Neural cell (in vitro differentiated cells): ENCODE results near the gene FBXO11. TPM values are rescaled to one million over a fixed set of nuclear protein-coding genes. Genes with fewer than 3 reads are reported as not detected.

Experiments
- H2AFZ ChIP-seq: fragments of 200-600, 300-800 bp; sonication (generic), shearing (Covaris generic); 2 replicates; pipeline ENCODE4 v1.6.0; 2014; ENCODE audit warnings: low read depth, mild to moderate bottlenecking, antibody characterized with exemption, low read length, moderate library complexity
- H3F3A ChIP-seq: fragments of 200-600 bp; shearing (Covaris generic); 2 replicates; pipeline ENCODE4 v1.6.1; 2016; ENCODE audit warnings: mild to moderate bottlenecking, moderate library complexity, mixed read lengths, antibody characterized with exemption, low read length; ENCODE audit not compliant: insufficient read depth, poor library complexity, severe bottlenecking
- H3K27ac ChIP-seq: fragments of 200-600, 300-800 bp; sonication (generic), shearing (Covaris generic); 2 replicates; pipeline ENCODE4 v1.5.1; 2014; ENCODE audit warnings: mild to moderate bottlenecking, low read length, moderate library complexity
- H3K27me3 ChIP-seq: fragments of 300-800, 200-600 bp; sonication (generic), shearing (Covaris generic); 2 replicates; pipeline ENCODE4 v1.6.0; 2014; ENCODE audit warnings: mild to moderate bottlenecking, low read depth, low read length, moderate library complexity; ENCODE audit not compliant: insufficient read depth
- H3K36me3 ChIP-seq: fragments of 300-800, 200-600 bp; sonication (generic), shearing (Covaris generic); 2 replicates; pipeline ENCODE4 v1.5.1; 2014; ENCODE audit warnings: mild to moderate bottlenecking, antibody characterized with exemption, low read length, moderate library complexity; ENCODE audit not compliant: insufficient read depth
- H3K4me2 ChIP-seq: fragments of 300-800, 200-600 bp; sonication (generic), shearing (Covaris generic); 2 replicates; pipeline ENCODE4 v1.6.0; 2014; ENCODE audit warnings: mild to moderate bottlenecking, low read length
- H3K4me3 ChIP-seq: fragments of 300-800, 200-600 bp; sonication (generic), shearing (Covaris generic); 2 replicates; pipeline ENCODE4 v1.5.1; 2014; ENCODE audit warnings: mild to moderate bottlenecking, low read length, moderate library complexity
- H3K79me2 ChIP-seq: fragments of 200-600 bp; shearing (Covaris generic); replicated peaks from 2 replicates; pipeline ENCODE4 v1.6.0; 2014; ENCODE audit warnings: mild to moderate bottlenecking, low read length, moderate library complexity; ENCODE audit not compliant: insufficient read depth
- H3K9ac ChIP-seq: fragments of 300-800, 200-600 bp; sonication (generic), shearing (Covaris generic); 2 replicates; pipeline ENCODE4 v1.6.1; 2016; ENCODE audit warnings: mild to moderate bottlenecking, low read length, mixed read lengths
- H3K9me2 ChIP-seq: fragments of 200-600 bp; shearing (Covaris generic); 2 replicates; pipeline ENCODE4 v1.6.1; 2016; ENCODE audit warnings: mild to moderate bottlenecking, low read length, mixed read lengths; ENCODE audit not compliant: insufficient read depth
- H3K9me3 ChIP-seq: fragments of 200-600, 300-800 bp; sonication (generic), shearing (Covaris generic); 2 replicates; pipeline ENCODE4 v1.6.1; 2016; ENCODE audit warnings: mild to moderate bottlenecking, mixed run types, low read length, moderate library complexity, mixed read lengths
- H4K20me1 ChIP-seq: fragments of 200-600 bp; shearing (Covaris generic); 2 replicates; pipeline ENCODE4 v1.6.1; 2016; ENCODE audit warnings: mild to moderate bottlenecking, mixed run types; ENCODE audit not compliant: insufficient read depth
- CTCF ChIP-seq: fragments of 450-650 bp; IDR thresholded peaks from 2 replicates; pipeline ENCODE4 v1.5.1; 2014; ENCODE audit warnings: antibody characterized with exemption, mild to moderate bottlenecking, moderate library complexity; ENCODE audit not compliant: poor library complexity, severe bottlenecking
- EP300 ChIP-seq: fragments of 450-650 bp; conservative IDR thresholded peaks from 2 replicates; pipeline ENCODE4 v1.6.1; 2014; ENCODE audit warnings: antibody characterized with exemption, mild to moderate bottlenecking, moderate library complexity; ENCODE audit not compliant: poor library complexity, severe bottlenecking
- EZH2 ChIP-seq: fragments of 200-600, 300-800 bp; shearing (Covaris generic), sonication (generic); IDR thresholded peaks from 2 replicates; pipeline ENCODE4 v1.6.1; 2014; ENCODE audit warnings: antibody characterized with exemption, low read length, borderline replicate concordance, mild to moderate bottlenecking; ENCODE audit not compliant: insufficient read depth, poor library complexity, severe bottlenecking
- MXI1 ChIP-seq: fragments of 450-650 bp; conservative IDR thresholded peaks from 2 replicates; pipeline ENCODE4 v1.6.1; 2014; ENCODE audit warnings: antibody characterized with exemption, mild to moderate bottlenecking; ENCODE audit not compliant: poor library complexity, severe bottlenecking
- POLR2AphosphoS5 ChIP-seq: IDR thresholded peaks from 2 replicates; pipeline ENCODE4 v1.6.1; 2012
- RAD21 ChIP-seq: fragments of 450-650 bp; conservative IDR thresholded peaks from 2 replicates; pipeline ENCODE4 v1.6.1; 2014; ENCODE audit warnings: antibody characterized with exemption, mild to moderate bottlenecking, moderate library complexity
- REST ChIP-seq: IDR thresholded peaks from 2 replicates; pipeline ENCODE4 v1.6.1; 2012; ENCODE audit warnings: borderline replicate concordance
- SMC3 ChIP-seq: fragments of 450-650 bp; conservative IDR thresholded peaks from 2 replicates; pipeline ENCODE4 v1.6.1; 2014; ENCODE audit warnings: antibody characterized with exemption, mild to moderate bottlenecking, moderate library complexity; ENCODE audit not compliant: poor library complexity
- TAF1 ChIP-seq: IDR thresholded peaks from 2 replicates; pipeline ENCODE4 v1.6.1; 2012; ENCODE audit warnings: low read depth
- polyA plus RNA-seq: library from polyadenylated mRNA; depleted of rRNA; stranded (reverse); fragments of >200 nt; gene quantifications from 2 replicates; pipeline ENCODE4 v1.2.3, GENCODE V29; 2014

FBXO11 gene
- polyA plus RNA-seq, 1 donor from 2014 or later = 132 TPM

- no peak overlapping the region for H3K27ac ChIP-seq
- H3K9ac ChIP-seq = no peak overlapping the region
- no peaks in the 10 kb centered on the region for H3K36me3 ChIP-seq
- H3K79me2 ChIP-seq = no peaks in the 10 kb centered on the region
- no peaks in the 10 kb centered on the region for H3F3A ChIP-seq
- H4K20me1 ChIP-seq = no peaks in the 10 kb centered on the region
- no peaks in the 10 kb centered on the region for H3K27me3 ChIP-seq
- TF ChIP-seq POLR2AphosphoS5 (no peak), MXI1 (no peak), EZH2 (no peak)
- no peak overlapping the region for H3K4me2 ChIP-seq
- H2AFZ ChIP-seq = no peak overlapping the region
- H3K9me2 ChIP-seq = no peaks in the 10 kb centered on the region
- H3K9me3 ChIP-seq = no peaks in the 10 kb centered on the region
- no peak overlapping the region for H3K4me3 ChIP-seq
These were observed 35.6 kb upstream of the FBXO11 start for GRCh38 chr2:47941936-47942335.

GRCh38 chr2:47937677-47938076 is 31.4 kb upstream of the FBXO11 start:
- TF ChIP-seq POLR2AphosphoS5 = no peak
- no peak for TF ChIP-seq RAD21
- TF ChIP-seq TAF1 = no peak
- TF ChIP-seq SMC3 = no peak
- no peak for TF ChIP-seq REST
- no peak for TF ChIP-seq EP300
- no peak for TF ChIP-seq EZH2
- no peak for TF ChIP-seq MXI1
- no peak for TF ChIP-seq CTCF
- Histone ChIP-seq H2AFZ (no peak overlapping the region), H3K9me3 (no peaks in the 10 kb centered on the region)

GRCh38 chr2:47935071-47935470 is 28.8 kb upstream of the FBXO11 start:
- H4K20me1 ChIP-seq = no peaks in the 10 kb centered on the region
- TF ChIP-seq EZH2 (no peak), POLR2AphosphoS5 (no peak), RAD21 (no peak), MXI1 (no peak), EP300 (no peak), SMC3 (no peak), CTCF (no peak)

More at GRCh38 chr2:47937677-47938076, 31.4 kb upstream of the FBXO11 start:
- H3K9me2 ChIP-seq = no peaks in the 10 kb centered on the region
- no peaks in the 10 kb centered on the region for H4K20me1 ChIP-seq
- H3K9ac ChIP-seq = no peak overlapping the region
- no peak overlapping the region for H3K27ac ChIP-seq
- no peaks in the 10 kb centered on the region for H3K36me3 ChIP-seq
- no peaks in the 10 kb centered on the region for H3K27me3 ChIP-seq
- no peaks in the 10 kb centered on the region for H3K79me2 ChIP-seq
- no peaks in the 10 kb centered on the region for H3F3A ChIP-seq
- H3K4me3 ChIP-seq = no peak overlapping the region
- H3K4me2 ChIP-seq = no peak overlapping the region

More at GRCh38 chr2:47935071-47935470, 28.8 kb upstream of the FBXO11 start:
- no peak overlapping the region for H3K27ac ChIP-seq
- no peak overlapping the region for H2AFZ ChIP-seq
- no peak overlapping the region for H3K9ac ChIP-seq
- H3K4me3 ChIP-seq = no peak overlapping the region
- no peaks in the 10 kb centered on the region for H3K79me2 ChIP-seq
- H3K4me2 ChIP-seq = no peak overlapping the region
- no peaks in the 10 kb centered on the region for H3K36me3 ChIP-seq
- H3K9me3 ChIP-seq = no peaks in the 10 kb centered on the region
- H3F3A ChIP-seq = no peaks in the 10 kb centered on the region
- H3K27me3 ChIP-seq = no peaks in the 10 kb centered on the region
- H3K9me2 ChIP-seq = no peaks in the 10 kb centered on the region
